ENCODE measurements around the gene ZNF609. TPM values are rescaled to one million over a fixed set of nuclear protein-coding genes. Genes with fewer than 3 reads are reported as not detected.

The ZNF609 gene
- total and polyA plus RNA-seq, 10 of the 15 experiments (the other 5 are each of a cell fraction or from before 2014, with no cell fraction given), result 5.1 to 35.3 (median 13.6) TPM

- no peak overlapping the region for H2AFZ ChIP-seq (ENCODE audit: control insufficient read depth, low read depth, low read length)
- no peak overlapping the region for H3K4me2 ChIP-seq (ENCODE audit: control insufficient read depth, insufficient read depth)
- no peaks in the 10 kb centered on the region for H3K27me3 ChIP-seq (replicated peaks in 1 of 2; ENCODE audit: control insufficient read depth in 2 of 2, insufficient read depth in 2 of 2, low read length in 1 of 2)
- ChIA-PET RAD21 (ENCODE audit: unreplicated experiment) (no interaction called here), POLR2A (interaction anchor here (0.5 kb wide), 1 partner anchor 9 kb away, joined by 3 read pairs; no protein-coding TSS in a partner anchor), SMC1A (ENCODE audit: uncharacterized antibody, unreplicated experiment) (interaction anchor here (1.7 to 4.9 kb wide), 2 partner anchors 8 to 10 kb away, joined by 5 to 25 read pairs; no protein-coding TSS in a partner anchor), CTCF (no interaction called here)
- in situ Hi-C loops (cut with MboI), result no loop called here
- no peak overlapping the region for H3K9ac ChIP-seq (ENCODE audit: control insufficient read depth, insufficient read depth, low read length)
- no TSS peak for BruUV-seq (replicated peaks)
- H3K36me3 ChIP-seq (ENCODE audit: control insufficient read depth in 2 of 2, insufficient read depth in 2 of 2, low read length in 1 of 2), result no peaks in the 10 kb centered on the region; a peak in 2 of 4 replicates
- no peak for DNase-seq (ENCODE audit: low read depth, low spot score)
- peaks cover 11% of the 10 kb centered on the region for H3K4me1 ChIP-seq (ENCODE audit: control insufficient read depth, insufficient read depth, low read length)
- WGBS (ENCODE audit: insufficient coverage, insufficient replicate concordance, low lambda C conversion rate, missing lambda C conversion rate), result 47% methylated on average over 2 of the region's 2 CpGs
- TF ChIP-seq NR2F1 (conservative IDR thresholded peaks at IDR 0.05) (no peak), CEBPB (IDR thresholded peaks at IDR 0.05; ENCODE audit: borderline replicate concordance in 1 of 2, low read depth in 2 of 2, low read length in 2 of 2) (no peak), STAT3 (IDR thresholded peaks at IDR 0.05; ENCODE audit: low read depth, low read length) (no peak), BHLHE40 (IDR thresholded peaks at IDR 0.05; ENCODE audit: borderline replicate concordance in 1 of 2, low read depth in 2 of 2, low read length in 1 of 2) (no peak)
- H3K4me3 ChIP-seq, result no peak overlapping the region
- ATAC-seq, result no peak
- H3K79me2 ChIP-seq (ENCODE audit: control insufficient read depth, insufficient read depth, low read length), result peaks cover 53% of the 10 kb centered on the region
- H3K27ac ChIP-seq (ENCODE audit: control insufficient read depth, insufficient read depth), result no peak overlapping the region
- no peaks in the 10 kb centered on the region for H4K20me1 ChIP-seq (ENCODE audit: control insufficient read depth, insufficient read depth)
- H3K9me3 ChIP-seq (replicated peaks; ENCODE audit: control insufficient read depth, insufficient read depth, low read length), result peaks cover 2% of the 10 kb centered on the region; the same call in 2 of the 3 replicates
- FAIRE-seq, result no peak
- intact Hi-C loops (cut with micrococcal nuclease; ENCODE audit: unreplicated experiment), result no loop called here
Measured at GRCh38 chr15:64560998-64561397, 100.6 kb downstream of the ZNF609 start.

- Histone ChIP-seq H3K4me1 (ENCODE audit: control insufficient read depth, insufficient read depth, low read length) (peaks cover 19% of the 10 kb centered on the region), H3K79me2 (ENCODE audit: control insufficient read depth, insufficient read depth, low read length) (peaks cover 52% of the 10 kb centered on the region)
- TF ChIP-seq CHD1 (IDR thresholded peaks at IDR 0.05; ENCODE audit: low read depth, low read length), result no peak
- no peak for TF ChIP-seq YBX1 (IDR thresholded peaks at IDR 0.05)
- no peak for TF ChIP-seq ZNF384 (IDR thresholded peaks at IDR 0.05; ENCODE audit: borderline replicate concordance, low read depth, low read length)
- TF ChIP-seq NFXL1 (IDR thresholded peaks at IDR 0.05; ENCODE audit: borderline replicate concordance), result no peak
- no peak for TF ChIP-seq MTA2 (IDR thresholded peaks at IDR 0.05; ENCODE audit: low read depth)
- TF ChIP-seq SKIL (IDR thresholded peaks at IDR 0.05; ENCODE audit: low read depth, poor library complexity, severe bottlenecking), result peak; percentile 37
- TF ChIP-seq ELK1 (IDR thresholded peaks at IDR 0.05; ENCODE audit: low read depth, low read length), result no peak
- TF ChIP-seq YY1 (IDR thresholded peaks at IDR 0.05; ENCODE audit: low read depth, low read length), result no peak
- TF ChIP-seq EGR1 (IDR thresholded peaks at IDR 0.05; ENCODE audit: borderline replicate concordance in 1 of 2, low read depth in 2 of 2, low read length in 2 of 2), result no peak
- TF ChIP-seq SUZ12 (IDR thresholded peaks at IDR 0.05; ENCODE audit: unreplicated experiment), result no peak
Measured at GRCh38 chr15:64562003-64562640, 101.7 kb downstream of the ZNF609 start.

More at GRCh38 chr15:64562003-64562640, 101.7 kb downstream of the ZNF609 start:
- peaks cover 0 to 2% of the 10 kb centered on the region in 2 experiments; a peak in 3 of 4 replicates for H3K36me3 ChIP-seq (ENCODE audit: control insufficient read depth in 2 of 2, insufficient read depth in 2 of 2, low read length in 1 of 2)
- no peak overlapping the region for H3K4me2 ChIP-seq (ENCODE audit: control insufficient read depth, insufficient read depth)
- no peak for ATAC-seq
- DNase-seq (ENCODE audit: low read depth, low spot score), result no peak
- intact Hi-C loops (cut with micrococcal nuclease; ENCODE audit: unreplicated experiment) (no loop called here), in situ Hi-C loops (cut with MboI) (no loop called here)
- H2AFZ ChIP-seq (ENCODE audit: control insufficient read depth, low read depth, low read length), result no peak overlapping the region
- no peak overlapping the region for H3K9ac ChIP-seq (ENCODE audit: control insufficient read depth, insufficient read depth, low read length)
- no peak overlapping the region for H3K4me3 ChIP-seq
- FAIRE-seq, result no peak
- BruUV-seq (replicated peaks), result no TSS peak
- H3K9me3 ChIP-seq (replicated peaks; ENCODE audit: control insufficient read depth, insufficient read depth, low read length), result peaks cover 2% of the 10 kb centered on the region; the same call in 2 of the 3 replicates
- ChIA-PET SMC1A (ENCODE audit: uncharacterized antibody, unreplicated experiment) (interaction anchor here (1.1 to 1.7 kb wide), 3 partner anchors 9 to 73 kb away, joined by 3 to 5 read pairs (median 4); no protein-coding TSS in a partner anchor), CTCF (no interaction called here), POLR2A (interaction anchor here (0.5 to 0.7 kb wide), 4 partner anchors 12 to 625 kb away, joined by 3 to 4 read pairs (median 3); no protein-coding TSS in a partner anchor), RAD21 (ENCODE audit: unreplicated experiment) (no interaction called here)
- no peaks in the 10 kb centered on the region for H4K20me1 ChIP-seq (ENCODE audit: control insufficient read depth, insufficient read depth)
- no peaks in the 10 kb centered on the region for H3K27me3 ChIP-seq (replicated peaks in 1 of 2; ENCODE audit: control insufficient read depth in 2 of 2, insufficient read depth in 2 of 2, low read length in 1 of 2)
- no peak overlapping the region for H3K27ac ChIP-seq (ENCODE audit: control insufficient read depth, insufficient read depth)
- 100% methylated on average over 1 of the region's 1 CpG for WGBS (ENCODE audit: insufficient coverage, insufficient replicate concordance, low lambda C conversion rate, missing lambda C conversion rate)
